ENCODE data around the gene TMEFF2.

Gene TMEFF2

GRCh38 chr2:191957996-191958860 lies 236.5 kb downstream of the TMEFF2 start:
- DNase-seq: no peak

- no peak for DNase-seq
These were observed 240.3 kb downstream of the TMEFF2 start for GRCh38 chr2:191954451-191954850.

- no peak for DNase-seq
These were observed 242.0 kb downstream of the TMEFF2 start for GRCh38 chr2:191952515-191953270.

- DNase-seq: no peak
These were observed 242.9 kb downstream of the TMEFF2 start for GRCh38 chr2:191951832-191952231.

GRCh38 chr2:191951376-191951775 lies 243.4 kb downstream of the TMEFF2 start:
- DNase-seq: no peak

- DNase-seq: no peak
These were observed 244.4 kb downstream of the TMEFF2 start for GRCh38 chr2:191950132-191950874.

GRCh38 chr2:191947235-191947634 lies 247.5 kb downstream of the TMEFF2 start:
- DNase-seq: no peak

- DNase-seq: no peak
These were observed 248.1 kb downstream of the TMEFF2 start for GRCh38 chr2:191946471-191947182.

- no peak for DNase-seq
These were observed 249.1 kb downstream of the TMEFF2 start for GRCh38 chr2:191945623-191946022.

GRCh38 chr2:191942739-191943103 lies 252.0 kb downstream of the TMEFF2 start:
- DNase-seq: no peak

GRCh38 chr2:191942090-191942738 lies 252.5 kb downstream of the TMEFF2 start:
- DNase-seq: no peak

- DNase-seq: no peak
These were observed 253.3 kb downstream of the TMEFF2 start for GRCh38 chr2:191941376-191941929.

GRCh38 chr2:191938779-191939178 lies 256.0 kb downstream of the TMEFF2 start:
- DNase-seq: no peak

GRCh38 chr2:191936882-191937405 lies 257.8 kb downstream of the TMEFF2 start:
- no peak for DNase-seq

GRCh38 chr2:191935247-191935646 lies 259.5 kb downstream of the TMEFF2 start:
- no peak for DNase-seq

GRCh38 chr2:191933307-191934105 lies 261.2 kb downstream of the TMEFF2 start:
- DNase-seq: no peak

GRCh38 chr2:191932286-191932685 lies 262.4 kb downstream of the TMEFF2 start:
- DNase-seq: no peak

GRCh38 chr2:191931329-191931728 lies 263.4 kb downstream of the TMEFF2 start:
- DNase-seq: no peak

GRCh38 chr2:191930205-191930604 lies 264.5 kb downstream of the TMEFF2 start:
- DNase-seq: no peak

GRCh38 chr2:191929288-191929687 lies 265.4 kb downstream of the TMEFF2 start:
- DNase-seq: no peak

- DNase-seq: no peak
These were observed 266.7 kb downstream of the TMEFF2 start for GRCh38 chr2:191927991-191928390.
